Measurements from ENCODE around the gene SNAPC5. TPM values are rescaled to one million over a fixed set of nuclear protein-coding genes. Genes with fewer than 3 reads are reported as not detected.

Gene SNAPC5
- total and polyA plus RNA-seq, 2 of the 13 experiments (the other 11 are each of a cell fraction or from before 2014, with no cell fraction given) = 14.8 to 36.2 TPM

DNA sequence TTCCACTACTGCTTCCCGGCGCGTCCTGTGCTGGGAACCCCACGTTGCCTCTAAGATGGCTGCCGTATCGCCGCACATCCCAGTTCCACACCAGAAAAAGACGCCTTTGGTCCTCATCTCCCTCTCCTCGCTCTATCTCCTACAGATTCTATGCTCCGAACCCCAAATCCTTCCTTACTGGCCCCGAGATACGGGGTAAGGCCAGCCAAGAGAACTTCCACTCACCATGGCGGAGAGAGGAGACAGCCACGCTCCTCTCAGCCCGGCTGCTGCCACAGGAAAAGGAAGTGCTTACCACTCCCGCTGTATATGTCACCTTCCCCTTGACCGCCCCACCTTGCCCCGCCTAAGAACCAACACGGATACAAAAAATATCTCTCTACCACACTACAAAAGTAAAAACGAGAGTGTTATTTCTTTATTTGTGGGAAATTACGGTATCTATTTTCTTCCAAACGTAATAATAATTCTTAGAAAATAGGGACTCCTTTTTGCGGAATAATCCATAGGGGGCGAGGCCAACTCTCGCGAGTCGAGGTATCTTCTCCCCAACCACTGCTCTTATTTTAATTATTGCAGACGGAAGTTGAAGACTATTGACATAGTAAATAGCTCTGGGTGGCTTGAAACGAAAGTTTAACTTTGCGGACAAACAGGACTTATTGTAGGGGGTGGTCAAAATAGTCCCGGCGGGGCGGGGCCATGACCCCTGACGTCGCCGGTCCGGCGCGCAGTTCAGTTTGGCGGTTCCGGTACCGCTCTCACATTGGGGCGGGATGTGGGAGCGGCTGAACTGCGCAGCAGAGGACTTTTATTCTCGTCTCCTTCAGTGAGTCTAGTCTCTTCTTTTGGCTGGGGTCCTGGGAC is 7.2 kb upstream of the SNAPC5 start, which contains the start of the genes RPL4 and ZWILCH (continued):
- TF ChIP-seq, protein P1, sequence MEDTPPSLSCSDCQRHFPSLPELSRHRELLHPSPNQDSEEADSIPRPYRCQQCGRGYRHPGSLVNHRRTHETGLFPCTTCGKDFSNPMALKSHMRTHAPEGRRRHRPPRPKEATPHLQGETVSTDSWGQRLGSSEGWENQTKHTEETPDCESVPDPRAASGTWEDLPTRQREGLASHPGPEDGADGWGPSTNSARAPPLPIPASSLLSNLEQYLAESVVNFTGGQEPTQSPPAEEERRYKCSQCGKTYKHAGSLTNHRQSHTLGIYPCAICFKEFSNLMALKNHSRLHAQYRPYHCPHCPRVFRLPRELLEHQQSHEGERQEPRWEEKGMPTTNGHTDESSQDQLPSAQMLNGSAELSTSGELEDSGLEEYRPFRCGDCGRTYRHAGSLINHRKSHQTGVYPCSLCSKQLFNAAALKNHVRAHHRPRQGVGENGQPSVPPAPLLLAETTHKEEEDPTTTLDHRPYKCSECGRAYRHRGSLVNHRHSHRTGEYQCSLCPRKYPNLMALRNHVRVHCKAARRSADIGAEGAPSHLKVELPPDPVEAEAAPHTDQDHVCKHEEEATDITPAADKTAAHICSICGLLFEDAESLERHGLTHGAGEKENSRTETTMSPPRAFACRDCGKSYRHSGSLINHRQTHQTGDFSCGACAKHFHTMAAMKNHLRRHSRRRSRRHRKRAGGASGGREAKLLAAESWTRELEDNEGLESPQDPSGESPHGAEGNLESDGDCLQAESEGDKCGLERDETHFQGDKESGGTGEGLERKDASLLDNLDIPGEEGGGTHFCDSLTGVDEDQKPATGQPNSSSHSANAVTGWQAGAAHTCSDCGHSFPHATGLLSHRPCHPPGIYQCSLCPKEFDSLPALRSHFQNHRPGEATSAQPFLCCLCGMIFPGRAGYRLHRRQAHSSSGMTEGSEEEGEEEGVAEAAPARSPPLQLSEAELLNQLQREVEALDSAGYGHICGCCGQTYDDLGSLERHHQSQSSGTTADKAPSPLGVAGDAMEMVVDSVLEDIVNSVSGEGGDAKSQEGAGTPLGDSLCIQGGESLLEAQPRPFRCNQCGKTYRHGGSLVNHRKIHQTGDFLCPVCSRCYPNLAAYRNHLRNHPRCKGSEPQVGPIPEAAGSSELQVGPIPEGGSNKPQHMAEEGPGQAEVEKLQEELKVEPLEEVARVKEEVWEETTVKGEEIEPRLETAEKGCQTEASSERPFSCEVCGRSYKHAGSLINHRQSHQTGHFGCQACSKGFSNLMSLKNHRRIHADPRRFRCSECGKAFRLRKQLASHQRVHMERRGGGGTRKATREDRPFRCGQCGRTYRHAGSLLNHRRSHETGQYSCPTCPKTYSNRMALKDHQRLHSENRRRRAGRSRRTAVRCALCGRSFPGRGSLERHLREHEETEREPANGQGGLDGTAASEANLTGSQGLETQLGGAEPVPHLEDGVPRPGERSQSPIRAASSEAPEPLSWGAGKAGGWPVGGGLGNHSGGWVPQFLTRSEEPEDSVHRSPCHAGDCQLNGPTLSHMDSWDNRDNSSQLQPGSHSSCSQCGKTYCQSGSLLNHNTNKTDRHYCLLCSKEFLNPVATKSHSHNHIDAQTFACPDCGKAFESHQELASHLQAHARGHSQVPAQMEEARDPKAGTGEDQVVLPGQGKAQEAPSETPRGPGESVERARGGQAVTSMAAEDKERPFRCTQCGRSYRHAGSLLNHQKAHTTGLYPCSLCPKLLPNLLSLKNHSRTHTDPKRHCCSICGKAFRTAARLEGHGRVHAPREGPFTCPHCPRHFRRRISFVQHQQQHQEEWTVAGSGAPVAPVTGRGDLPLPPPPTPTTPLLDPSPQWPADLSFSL (CRISPR knock-in tag; IDR thresholded peaks at IDR 0.05) = no peak
- TF ChIP-seq SUZ12 (IDR thresholded peaks at IDR 0.05; ENCODE audit: low read depth, low read length) (no peak), ZNF788 (CRISPR knock-in tag; IDR thresholded peaks at IDR 0.05; ENCODE audit: borderline replicate concordance) (0 out of 2 replicates have a peak, but pooled peaks have one; percentile 14), RFXANK (CRISPR knock-in tag; IDR thresholded peaks at IDR 0.05) (no peak), ZNF30 (CRISPR knock-in tag; IDR thresholded peaks at IDR 0.05) (no peak), ZNF253 (CRISPR knock-in tag; IDR thresholded peaks at IDR 0.05; ENCODE audit: borderline replicate concordance) (no peak), MEIS2 (CRISPR knock-in tag; IDR thresholded peaks at IDR 0.05) (0 out of 2 replicates have a peak, but pooled peaks have one; percentile 9), MLLT10 (CRISPR knock-in tag; IDR thresholded peaks at IDR 0.05) (no peak), ZNF713 (CRISPR knock-in tag; IDR thresholded peaks at IDR 0.05) (no peak), ZIK1 (CRISPR knock-in tag; IDR thresholded peaks at IDR 0.05; ENCODE audit: borderline replicate concordance, low read depth) (no peak), IRF2 (CRISPR knock-in tag; IDR thresholded peaks at IDR 0.05) (peak; percentile 57), KLF16 (CRISPR knock-in tag; IDR thresholded peaks at IDR 0.05) (peak in 1 of 2 experiments; percentile 36; a peak in 1 of 4 replicates), CENPX (CRISPR knock-in tag; IDR thresholded peaks at IDR 0.05) (no peak), GATA4 (IDR thresholded peaks at IDR 0.05; ENCODE audit: borderline replicate concordance, low read depth) (peak; percentile 69; the same call in 1 of the 2 replicates), POLR2G (IDR thresholded peaks at IDR 0.05; ENCODE audit: low read depth, low read length) (peak; percentile 99), ZNF282 (IDR thresholded peaks at IDR 0.05; ENCODE audit: partially characterized antibody) (no peak), ZNF101 (CRISPR knock-in tag; IDR thresholded peaks at IDR 0.05; ENCODE audit: borderline replicate concordance, low read depth) (no peak), ZNF510 (CRISPR knock-in tag; IDR thresholded peaks at IDR 0.05; ENCODE audit: low read depth) (no peak), PAWR (CRISPR knock-in tag; IDR thresholded peaks at IDR 0.05; ENCODE audit: borderline replicate concordance) (no peak), KLF12 (CRISPR knock-in tag; IDR thresholded peaks at IDR 0.05; ENCODE audit: borderline replicate concordance) (no peak; the same call in 1 of the 2 replicates), FOXA3 (CRISPR knock-in tag; IDR thresholded peaks at IDR 0.05) (peak; percentile 62), PTBP1 (IDR thresholded peaks at IDR 0.05; ENCODE audit: low read depth, low read length, poor library complexity, severe bottlenecking) (no peak)
- TF ChIP-seq, protein P2, sequence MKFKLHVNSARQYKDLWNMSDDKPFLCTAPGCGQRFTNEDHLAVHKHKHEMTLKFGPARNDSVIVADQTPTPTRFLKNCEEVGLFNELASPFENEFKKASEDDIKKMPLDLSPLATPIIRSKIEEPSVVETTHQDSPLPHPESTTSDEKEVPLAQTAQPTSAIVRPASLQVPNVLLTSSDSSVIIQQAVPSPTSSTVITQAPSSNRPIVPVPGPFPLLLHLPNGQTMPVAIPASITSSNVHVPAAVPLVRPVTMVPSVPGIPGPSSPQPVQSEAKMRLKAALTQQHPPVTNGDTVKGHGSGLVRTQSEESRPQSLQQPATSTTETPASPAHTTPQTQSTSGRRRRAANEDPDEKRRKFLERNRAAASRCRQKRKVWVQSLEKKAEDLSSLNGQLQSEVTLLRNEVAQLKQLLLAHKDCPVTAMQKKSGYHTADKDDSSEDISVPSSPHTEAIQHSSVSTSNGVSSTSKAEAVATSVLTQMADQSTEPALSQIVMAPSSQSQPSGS (CRISPR knock-in tag; IDR thresholded peaks at IDR 0.05) = peak; percentile 39; the same call in 1 of the 2 replicates

Data from HepG2 (cell line).